ENCODE data around the gene YWHAE.
"Not testable (repeated sequence)": the region's sequence is repeated elsewhere in the genome, so short reads cannot be mapped to it uniquely, and the experiment has no call there.

Gene YWHAE

DNA sequence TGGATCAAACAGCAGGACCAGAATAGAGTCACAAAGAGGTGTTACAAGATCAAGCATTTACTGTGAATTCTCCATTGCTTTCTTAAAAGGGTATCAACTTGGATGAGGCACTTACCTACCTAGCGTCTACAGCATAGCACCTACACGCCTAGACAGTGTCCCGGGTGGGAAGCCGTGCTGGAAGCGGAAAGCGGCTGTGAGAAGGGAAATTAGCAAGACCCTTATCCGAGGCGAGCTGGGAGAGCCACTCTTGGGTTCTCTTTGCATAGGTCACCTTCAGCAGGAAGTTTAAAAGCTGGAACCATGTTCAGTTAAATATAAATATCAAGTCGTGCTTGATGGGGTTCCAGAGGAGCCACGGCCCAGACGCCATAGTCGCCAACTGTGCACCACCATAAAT lies 74.3 kb downstream of the YWHAE start:
- DNase-seq (ENCODE audit: low spot score) = no peak

DNA sequence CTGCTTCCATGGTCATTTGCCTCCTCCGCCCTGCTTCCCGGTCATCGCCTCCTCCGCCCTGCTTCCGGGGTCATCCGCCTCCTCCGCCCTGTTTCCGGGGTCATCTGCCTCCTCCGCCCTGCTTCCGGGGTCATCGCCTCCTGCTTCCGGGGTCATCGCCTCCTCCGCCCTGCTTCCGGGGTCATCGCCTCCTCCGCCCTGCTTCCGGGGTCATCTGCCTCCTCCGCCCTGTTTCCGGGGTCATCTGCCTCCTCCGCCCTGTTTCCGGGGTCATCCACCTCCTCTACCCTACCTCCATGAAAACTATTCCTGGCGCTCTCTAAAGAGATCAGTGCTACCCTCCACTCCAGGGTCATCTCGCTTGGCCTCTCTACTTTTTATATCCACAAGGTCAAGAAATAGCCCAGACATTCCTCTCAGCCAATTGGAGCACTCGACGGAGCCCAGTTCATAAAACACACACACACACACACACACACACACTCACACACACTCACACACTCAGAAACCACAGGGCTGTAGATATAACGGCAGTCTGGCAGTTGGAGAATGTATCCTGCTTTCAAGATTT lies 75.7 kb downstream of the YWHAE start:
- DNase-seq (ENCODE audit: low spot score) = no peak

DNA sequence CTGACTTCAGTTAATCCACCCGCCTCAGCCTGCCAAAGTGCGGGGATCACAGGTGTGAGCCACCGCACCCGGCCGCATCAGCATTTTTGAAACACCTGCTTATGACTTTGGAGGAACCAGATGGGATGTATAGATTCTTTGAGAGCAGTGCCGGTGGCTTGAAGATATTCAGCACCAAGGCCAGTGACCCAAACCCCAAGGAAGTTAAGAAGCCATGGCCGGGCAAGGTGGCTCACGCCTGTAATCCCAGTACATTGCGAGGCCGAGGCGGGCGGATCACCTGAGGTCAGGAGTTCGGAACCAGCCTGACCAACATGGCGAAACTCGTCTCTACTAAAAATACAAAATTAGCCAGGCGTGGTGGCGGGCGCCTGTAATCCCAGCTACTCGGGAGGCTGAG lies 76.7 kb downstream of the YWHAE start:
- DNase-seq (ENCODE audit: low spot score) = no peak

DNA sequence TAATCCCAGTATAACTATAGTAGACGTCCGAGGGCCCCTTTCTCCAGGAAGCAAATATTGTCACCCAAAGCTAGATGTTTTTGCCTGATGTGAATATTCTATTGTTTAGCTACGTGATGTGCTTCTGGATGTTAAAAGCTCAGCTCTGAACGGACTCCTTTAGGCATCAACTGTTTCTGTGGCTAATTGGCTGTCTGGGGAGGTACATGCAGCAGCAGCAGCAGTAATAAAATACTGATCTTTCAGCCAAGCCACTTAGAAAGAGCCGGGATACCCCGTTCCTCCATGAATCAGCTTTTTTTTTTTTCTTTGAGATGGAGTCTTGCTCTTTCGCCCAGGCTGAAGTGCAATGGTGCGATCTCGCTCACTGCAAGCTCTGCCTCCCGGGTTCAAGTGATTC lies 77.5 kb downstream of the YWHAE start:
- no peak for DNase-seq (ENCODE audit: low spot score)

DNA sequence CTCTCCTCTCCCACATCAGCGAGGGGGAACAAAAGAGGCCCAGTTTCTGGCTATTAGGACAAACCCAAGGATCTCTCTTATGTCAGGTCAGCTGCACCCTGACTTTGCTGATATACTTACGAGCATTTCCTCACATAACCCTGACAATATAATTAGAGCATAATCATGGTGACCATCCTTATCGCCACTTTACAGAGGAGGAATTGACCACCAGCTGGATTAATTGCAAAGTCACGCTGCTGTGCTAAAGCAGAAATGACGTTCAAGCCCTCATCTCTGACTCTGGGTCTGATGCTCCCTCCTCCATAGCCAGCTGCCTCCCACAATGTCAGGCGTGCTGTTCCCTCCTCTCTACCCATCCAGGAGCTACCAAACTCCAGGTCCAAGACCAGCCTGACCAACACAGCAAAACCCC lies 78.0 kb downstream of the YWHAE start:
- no peak for DNase-seq (ENCODE audit: low spot score)

DNA sequence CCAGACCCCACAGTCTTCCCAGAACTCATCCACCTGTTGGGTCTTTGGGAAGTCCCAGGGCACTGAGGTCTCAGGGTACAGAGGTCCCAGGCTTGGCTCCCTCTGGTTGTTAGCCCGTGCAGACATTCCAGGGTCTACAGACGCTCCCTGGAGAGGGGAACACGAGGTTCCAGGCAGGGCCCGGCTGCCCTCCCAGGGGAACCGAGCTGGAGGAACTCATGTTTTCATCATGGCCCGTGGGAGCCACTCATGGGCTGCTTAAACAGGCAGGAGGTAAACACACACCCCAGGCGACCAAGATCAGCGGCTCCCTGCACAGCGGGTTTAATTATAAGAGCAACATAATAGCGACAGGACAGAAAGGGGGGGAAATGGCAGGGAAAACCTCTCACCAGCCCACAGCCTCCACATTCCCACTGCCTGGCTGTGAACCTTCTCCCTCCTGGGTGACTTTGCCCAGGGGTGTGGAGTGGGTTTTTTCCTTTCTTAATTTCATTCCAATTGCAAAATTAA lies 84.1 kb downstream of the YWHAE start:
- no peak for DNase-seq (ENCODE audit: low spot score)

DNA sequence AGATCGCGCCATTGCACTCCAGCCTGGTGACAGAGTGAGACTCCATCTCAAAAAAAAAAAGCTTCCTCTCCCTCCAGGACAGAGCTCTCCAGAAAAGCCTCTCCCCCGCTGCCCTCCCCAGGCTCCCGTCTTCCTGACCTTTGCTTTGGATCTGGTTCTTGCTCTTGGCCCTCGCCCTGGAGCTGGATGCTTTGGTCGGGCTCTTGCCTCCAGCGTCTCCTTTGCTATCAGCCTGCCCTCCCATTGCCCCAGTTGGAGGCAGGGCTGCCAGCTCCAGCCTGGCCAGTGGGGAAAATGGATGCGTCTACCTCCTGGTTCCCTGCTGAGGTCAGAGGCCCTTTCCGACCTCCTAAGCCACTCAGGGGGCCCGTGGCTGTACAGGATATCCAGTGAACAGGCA lies 84.6 kb downstream of the YWHAE start:
- no peak for DNase-seq (ENCODE audit: low spot score)

DNA sequence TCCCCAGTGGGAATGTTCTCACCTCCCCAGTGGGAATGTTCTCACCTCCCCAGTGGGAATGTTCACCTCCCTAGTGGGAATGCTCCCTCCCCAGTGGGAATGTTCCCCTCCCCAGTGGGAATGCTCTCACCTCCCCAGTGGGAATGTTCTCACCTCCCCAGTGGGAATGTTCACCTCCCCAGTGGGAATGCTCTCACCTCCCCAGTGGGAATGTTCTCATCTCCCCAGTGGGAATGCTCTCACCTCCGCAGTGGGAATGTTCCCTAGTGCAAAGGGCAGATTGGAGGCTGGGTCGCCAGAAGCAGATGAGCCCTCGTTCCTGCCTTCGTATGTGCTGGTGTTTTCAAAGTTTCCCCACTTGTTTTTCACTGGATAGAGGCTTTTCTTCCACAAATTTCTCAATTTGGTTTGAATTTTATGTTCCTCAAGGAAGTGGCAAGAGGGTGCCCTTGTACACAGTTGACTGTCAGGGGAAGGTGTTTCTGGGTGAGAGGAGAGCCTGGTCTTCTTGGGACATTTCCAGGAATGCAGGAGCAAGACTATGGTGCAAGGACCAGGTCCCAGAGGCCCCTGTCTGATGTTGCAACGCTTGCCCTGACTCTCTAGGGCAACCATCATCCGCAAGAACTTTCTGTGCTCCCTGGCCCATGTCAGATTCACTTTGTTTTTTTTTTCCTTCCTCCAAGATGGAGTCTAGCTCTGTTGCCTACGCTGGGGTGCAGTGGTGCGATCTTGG lies 86.6 kb downstream of the YWHAE start:
- DNase-seq (ENCODE audit: low spot score) = no peak

DNA sequence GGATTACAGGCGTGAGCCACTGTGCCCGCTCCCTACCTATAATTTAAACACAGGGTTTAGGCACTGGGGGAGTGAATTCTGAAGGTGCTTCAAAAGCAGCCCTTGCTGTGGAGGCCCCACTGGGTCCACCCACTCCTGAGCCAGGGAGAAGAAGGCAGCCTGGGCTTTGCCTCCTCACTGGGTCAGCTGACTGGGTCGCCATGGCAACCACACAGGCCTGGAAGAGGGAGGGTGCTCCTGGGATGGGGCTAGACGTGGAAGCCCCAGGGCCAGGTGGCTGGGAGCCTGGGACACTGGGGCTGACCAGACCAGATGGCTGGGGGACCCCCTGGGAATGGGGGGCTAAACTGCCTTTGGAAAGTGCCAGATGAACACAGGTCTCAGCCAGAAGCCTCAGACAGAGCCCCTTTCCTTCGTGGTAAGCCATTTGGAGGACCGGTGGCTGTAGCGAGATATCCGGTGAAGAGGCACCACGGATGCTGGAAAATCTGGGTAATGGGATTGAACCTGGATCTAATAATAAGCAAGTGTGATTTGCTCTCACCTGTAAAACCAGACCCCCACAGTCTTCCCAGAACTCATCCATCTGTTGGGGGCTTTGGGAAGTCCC lies 87.7 kb downstream of the YWHAE start:
- no peak for DNase-seq (ENCODE audit: low spot score)

DNA sequence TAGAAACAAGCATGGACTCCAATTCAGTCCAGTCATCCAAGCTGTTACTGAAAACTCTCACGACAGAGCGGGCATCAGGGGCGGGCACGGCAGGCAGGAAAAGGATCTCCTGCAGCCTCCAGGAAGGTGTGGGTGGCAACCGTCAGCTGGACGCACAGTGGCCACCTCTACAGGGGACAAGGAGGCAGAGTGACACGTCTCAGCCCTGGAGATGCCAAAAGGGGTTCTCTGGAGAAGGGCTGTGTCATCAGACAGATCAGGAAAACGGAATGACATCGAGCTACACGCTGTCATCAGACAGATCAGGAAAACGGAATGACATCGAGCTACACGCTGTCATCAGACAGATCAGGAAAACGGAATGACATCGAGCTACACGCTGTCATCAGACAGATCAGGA lies 92.2 kb downstream of the YWHAE start:
- DNase-seq (ENCODE audit: low spot score) = not testable (repeated sequence)

DNA sequence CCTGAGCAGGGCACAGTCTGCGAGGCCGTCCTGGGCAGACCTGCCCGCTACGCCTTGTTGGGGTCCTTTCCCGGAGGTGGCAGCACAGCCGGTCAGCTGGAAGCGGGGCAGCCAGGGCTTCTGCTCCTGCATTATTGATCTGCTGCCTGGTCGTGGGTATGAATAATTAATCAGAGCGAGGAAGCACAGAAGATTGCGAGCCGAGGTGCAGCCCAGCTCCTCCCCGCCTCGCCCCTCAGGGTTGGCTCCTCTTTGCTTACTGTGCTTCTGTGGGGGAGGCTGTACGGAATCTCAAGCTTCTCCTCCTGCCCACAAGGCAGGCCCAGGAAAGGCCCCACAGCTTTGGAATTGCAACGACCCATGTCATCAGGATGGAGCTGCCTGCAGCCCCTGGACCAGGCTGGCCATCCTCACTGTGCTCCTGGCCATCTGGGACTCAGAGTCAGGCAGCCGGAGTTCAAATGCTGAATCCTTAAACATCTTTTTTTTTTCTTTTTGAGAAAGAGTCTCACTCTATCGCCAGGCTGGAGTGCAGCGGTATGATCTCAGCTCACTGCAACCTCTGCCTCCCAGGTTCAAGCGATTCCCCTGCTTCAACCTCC lies 95.0 kb downstream of the YWHAE start:
- DNase-seq (ENCODE audit: low spot score) = no peak

DNA sequence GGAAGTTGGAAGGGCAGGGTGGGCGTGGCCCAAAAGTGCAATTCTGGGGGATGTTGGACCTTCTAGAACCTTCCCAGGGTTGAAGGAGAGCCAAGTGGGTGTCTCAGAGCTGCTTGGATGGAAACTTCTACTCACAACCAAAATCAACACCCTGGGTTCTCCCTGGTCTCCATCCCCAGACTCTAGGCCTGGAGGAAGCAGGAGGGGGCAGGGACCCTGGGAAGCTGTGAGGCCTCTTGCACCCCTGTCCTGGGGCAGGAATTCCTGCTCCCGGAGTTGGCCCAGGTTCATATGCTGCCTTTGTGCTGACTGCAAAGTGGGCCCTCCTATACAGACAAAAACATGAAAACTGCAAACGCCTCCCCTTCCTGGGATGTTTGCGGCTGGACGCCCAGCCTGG lies 95.5 kb downstream of the YWHAE start:
- DNase-seq (ENCODE audit: low spot score) = no peak

DNA sequence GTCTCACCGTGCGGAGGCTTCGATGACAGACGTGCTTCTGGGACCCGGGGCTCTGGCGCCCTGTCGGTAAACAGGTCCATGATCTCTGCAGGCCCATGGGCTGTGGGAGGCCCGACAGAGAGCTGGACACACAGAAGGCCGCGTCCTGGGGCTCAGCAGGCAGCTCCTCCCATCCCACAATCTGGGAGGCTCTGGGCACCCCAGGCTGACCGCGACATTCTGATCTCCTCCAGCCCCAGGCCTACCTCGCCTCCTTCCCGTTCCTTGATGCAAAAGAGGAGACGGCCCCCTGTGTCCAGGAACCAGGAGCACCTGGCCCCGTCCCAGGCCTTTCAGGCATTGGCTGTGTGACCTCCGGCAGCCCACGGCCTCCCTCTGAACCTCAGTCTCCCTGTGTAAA lies 97.3 kb downstream of the YWHAE start:
- no peak for DNase-seq (ENCODE audit: low spot score)

DNA sequence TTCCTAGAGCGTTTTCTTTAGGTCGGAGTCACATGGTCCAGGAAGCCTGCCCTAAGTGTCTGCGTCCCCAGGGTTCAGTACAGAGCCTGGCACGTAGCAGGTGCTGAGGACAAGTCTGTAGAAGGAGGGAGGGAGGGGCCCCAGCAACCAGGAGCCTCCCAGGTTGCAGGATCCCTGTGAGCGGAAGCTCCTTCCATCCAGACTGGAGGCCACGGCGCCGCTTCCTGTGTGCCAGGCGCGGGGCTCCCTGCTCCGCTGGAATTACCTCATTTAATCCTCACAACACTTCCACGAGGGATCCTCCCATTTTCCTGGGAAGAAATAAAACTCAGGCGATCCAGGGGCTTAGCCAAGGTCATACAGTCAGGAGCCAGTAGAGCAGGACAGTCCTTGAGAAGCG lies 98.5 kb downstream of the YWHAE start:
- DNase-seq (ENCODE audit: low spot score) = no peak

DNA sequence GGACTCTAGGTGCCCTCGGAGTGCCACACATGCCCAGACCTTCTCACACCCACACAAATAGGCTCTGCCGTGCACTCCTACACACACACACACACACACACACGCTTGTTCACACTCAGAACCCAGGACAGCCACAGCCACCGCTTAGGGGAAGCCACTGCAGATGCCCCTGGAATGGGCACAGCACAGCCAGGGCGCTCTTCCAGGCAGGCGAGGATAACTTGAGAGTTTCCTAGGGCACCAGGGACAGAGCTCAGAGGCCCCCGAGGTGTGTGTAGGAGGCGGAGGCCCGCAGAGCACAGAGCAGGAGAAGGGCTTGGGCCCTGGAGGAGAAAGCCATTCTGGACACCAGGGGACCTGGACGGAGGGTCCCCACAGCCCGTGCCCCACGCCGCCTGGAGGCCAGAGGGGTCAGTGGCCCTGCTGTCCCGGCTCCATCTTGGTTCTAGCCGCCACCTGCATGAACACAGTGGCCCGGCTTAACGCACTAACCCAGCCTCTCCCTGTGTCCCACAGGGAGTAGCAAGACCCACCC lies 99.6 kb downstream of the YWHAE start:
- no peak for DNase-seq (ENCODE audit: low spot score)

DNA sequence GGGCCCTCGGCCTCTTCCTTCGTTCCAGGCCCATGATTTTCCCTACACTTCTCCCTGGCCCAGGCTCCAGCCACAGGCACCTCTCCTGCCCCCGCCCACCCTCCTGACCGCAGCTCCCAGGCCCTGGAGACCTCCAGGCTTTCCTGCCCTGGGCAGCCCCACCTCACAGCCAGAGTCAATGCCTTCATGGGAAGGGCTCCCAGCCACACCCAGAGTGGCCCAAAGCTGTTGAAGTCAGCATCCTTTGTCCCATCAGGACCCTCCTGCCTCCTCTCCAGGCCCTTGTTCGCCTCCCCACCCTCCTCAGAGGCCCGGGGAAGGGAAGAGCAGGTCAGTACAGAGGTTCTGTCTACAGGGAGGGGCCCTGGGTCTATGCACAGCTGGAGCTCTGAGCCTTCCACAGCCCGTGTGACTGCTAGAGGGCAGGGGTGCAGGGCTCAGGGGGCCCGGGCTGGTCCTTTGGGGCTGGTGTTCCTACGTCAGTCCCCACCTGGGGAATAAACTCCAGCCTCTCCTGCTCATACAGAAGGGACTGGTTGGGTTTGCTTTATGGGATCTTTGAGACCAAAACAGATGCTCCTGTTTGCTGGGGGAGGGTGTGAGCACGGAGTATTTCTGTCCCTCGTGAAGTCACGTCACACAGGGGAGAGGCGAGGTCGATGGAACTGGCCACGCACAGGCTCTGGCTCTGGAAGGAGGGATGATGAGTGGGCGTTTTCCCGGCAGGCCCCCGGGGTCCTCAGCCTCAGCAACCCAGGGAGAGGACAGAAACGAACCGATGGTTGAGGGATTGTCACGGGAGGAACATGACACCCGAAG lies 100.3 kb downstream of the YWHAE start:
- no peak for DNase-seq (ENCODE audit: low spot score)

DNA sequence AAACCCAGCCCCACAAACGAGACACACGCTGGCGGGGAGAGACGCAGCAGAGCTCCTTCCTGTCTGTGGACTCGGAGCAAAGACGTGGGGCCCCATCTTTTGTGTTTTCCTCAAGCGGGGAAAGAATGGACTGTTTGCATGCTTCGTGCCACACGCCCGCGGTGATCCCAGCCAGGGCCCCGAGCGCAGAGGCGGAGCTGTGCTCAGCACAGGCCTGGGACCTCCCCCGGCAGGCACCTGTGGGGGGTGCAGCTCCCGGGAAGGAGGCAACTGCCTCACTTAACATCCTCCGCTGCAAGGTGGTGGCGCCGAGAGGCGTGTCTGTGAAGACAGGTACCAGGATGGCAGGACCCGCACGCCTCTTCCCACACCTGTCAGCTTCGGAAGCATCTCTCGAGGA lies 101.4 kb downstream of the YWHAE start:
- DNase-seq (ENCODE audit: low spot score) = no peak

All from COLO829 (cell line).